Endothelial cell of umbilical vein (primary cell): ENCODE results near the gene UQCRC1. TPM values are rescaled to one million over a fixed set of nuclear protein-coding genes. Genes with fewer than 3 reads are reported as not detected.

Experiments
- BruUV-seq: library from RNA; stranded (reverse); fragments of 400-500 nt; replicated peaks from 2 replicates; lab custom pipeline; 2021; lab: Mats Ljungman, UMichigan
- CTCF ChIA-PET: fragments of 300-600, 350-600 bp; sonication (Branson Sonifier 250); formaldehyde crosslinking; loops from one replicate; lab custom pipeline; 2021; ENCODE audit warnings: antibody characterized with exemption, inconsistent platforms; lab: Charles Lee
- POLR2A ChIA-PET: fragments of 300-600, 350-600 bp; sonication (Branson Sonifier 250); formaldehyde crosslinking; loops from one replicate; lab custom pipeline; 2021; ENCODE audit warnings: antibody characterized with exemption, inconsistent platforms; lab: Charles Lee
- DNase-seq: peaks from one replicate; pipeline ENCODE4 v3.0.0-alpha.2; 2011; ENCODE audit warnings: low read depth, low spot score
- FAIRE-seq: peaks from 2 replicates; lab custom pipeline; 2011; peaks lifted over from hg19 to GRCh38; lab: Jason Lieb, UNC
- H2AFZ ChIP-seq: 2 replicates; pipeline ENCODE4 v1.6.0; 2012; ENCODE audit warnings: low read depth, low read length, control low read depth, inconsistent platforms
- H3K27ac ChIP-seq: 2 replicates; pipeline ENCODE4 v1.5.1; 2011; ENCODE audit warnings: low read depth, mild to moderate bottlenecking, control low read depth, low read length, moderate library complexity; ENCODE audit not compliant: insufficient read depth
- H3K27me3 ChIP-seq, 2 experiments: 2 replicates each; pipeline versions ENCODE4 v1.6.0 to v1.6.1; 2011; ENCODE audit warnings: low read length in 2 of 2, mixed read lengths in 1 of 2; ENCODE audit not compliant: control insufficient read depth in 2 of 2, insufficient read depth in 2 of 2
- H3K36me3 ChIP-seq, 2 experiments: 2 replicates in 1 of 2; 3 replicates in 1 of 2; pipeline ENCODE4 v1.5.1; 2011; ENCODE audit warnings: low read length in 2 of 2, mild to moderate bottlenecking in 1 of 2, moderate library complexity in 1 of 2; ENCODE audit not compliant: control insufficient read depth in 2 of 2, insufficient read depth in 2 of 2; ENCODE audit errors: extremely low read depth in 1 of 2
- H3K4me1 ChIP-seq: 3 replicates; pipeline ENCODE4 v1.5.1; 2011; ENCODE audit warnings: mild to moderate bottlenecking, low read length; ENCODE audit not compliant: control insufficient read depth, insufficient read depth; ENCODE audit errors: extremely low read depth
- H3K4me2 ChIP-seq: 2 replicates; pipeline ENCODE4 v1.6.1; 2011; ENCODE audit warnings: low read length, control low read depth, mixed read lengths; ENCODE audit not compliant: insufficient read depth
- H3K4me3 ChIP-seq, 3 experiments: fragments of 200-600 bp in 1 of 3; sonication (generic), shearing (Covaris generic) in 1 of 3; replicated peaks in 1 of 3; 2 replicates each; pipeline ENCODE4 v1.5.1; 2011 to 2016; ENCODE audit warnings: control low read depth in 3 of 3, low read length in 3 of 3, mild to moderate bottlenecking in 2 of 3, inconsistent platforms in 1 of 3, low read depth in 1 of 3, moderate library complexity in 1 of 3; ENCODE audit not compliant: insufficient read depth in 1 of 3
- H3K79me2 ChIP-seq: 2 replicates; pipeline ENCODE4 v1.6.0; 2012; ENCODE audit warnings: low read length, inconsistent platforms; ENCODE audit not compliant: control insufficient read depth, insufficient read depth
- H3K9ac ChIP-seq: replicated peaks from 2 replicates; pipeline ENCODE3; 2011; ENCODE audit warnings: low read length, control low read depth; ENCODE audit not compliant: insufficient read depth; ENCODE audit errors: extremely low read depth
- H3K9me1 ChIP-seq: replicated peaks from 3 replicates; pipeline ENCODE4 v1.6.0; 2011; ENCODE audit warnings: mild to moderate bottlenecking, low read length; ENCODE audit not compliant: control insufficient read depth, insufficient read depth; ENCODE audit errors: extremely low read depth
- H3K9me3 ChIP-seq: replicated peaks from 2 replicates; pipeline ENCODE4 v1.5.1; 2012; ENCODE audit warnings: low read length, inconsistent platforms; ENCODE audit not compliant: control insufficient read depth, insufficient read depth
- H4K20me1 ChIP-seq: replicated peaks from 2 replicates; pipeline ENCODE3; 2011; ENCODE audit warnings: mild to moderate bottlenecking, low read length; ENCODE audit not compliant: control insufficient read depth, insufficient read depth; ENCODE audit errors: extremely low read depth
- CTCF ChIP-seq, 2 donors: IDR thresholded peaks; 1 replicate in 1 of 2; 2 replicates in 1 of 2; pipeline ENCODE4 v1.5.1; 2011; ENCODE audit warnings: low read length in 2 of 2, mild to moderate bottlenecking in 2 of 2, moderate library complexity in 2 of 2, control low read depth in 1 of 2, inconsistent platforms in 1 of 2, low read depth in 1 of 2; ENCODE audit not compliant: insufficient read depth in 1 of 2; ENCODE audit errors: extremely low read depth in 1 of 2
- EZH2 ChIP-seq: IDR thresholded peaks from 2 replicates; pipeline ENCODE4 v1.6.1; 2012; ENCODE audit warnings: borderline replicate concordance, low read depth, mild to moderate bottlenecking, moderate library complexity, low read length, inconsistent platforms; ENCODE audit not compliant: severe bottlenecking
- FOS ChIP-seq: IDR thresholded peaks from 2 replicates; pipeline ENCODE4 v1.6.1; 2011; ENCODE audit warnings: mild to moderate bottlenecking, low read length, moderate library complexity, borderline replicate concordance; ENCODE audit not compliant: insufficient read depth
- JUN ChIP-seq: IDR thresholded peaks from 2 replicates; pipeline ENCODE4 v1.6.1; 2011; ENCODE audit warnings: borderline replicate concordance, low read depth; ENCODE audit not compliant: insufficient read length, insufficient read depth
- POLR2A ChIP-seq: IDR thresholded peaks from 2 replicates; pipeline ENCODE4 v1.6.1; 2012; ENCODE audit warnings: low read depth, mild to moderate bottlenecking, control low read depth, low read length
- dilution Hi-C: fragments of 300-500 bp; cut with MboI; formaldehyde crosslinking; loops from one replicate; pipeline ENCODE4 v1.15.0; 2019; ENCODE audit warnings: low sequenced_read_pairs; ENCODE audit not compliant: extremely low pct_ligation_motif_present
- intact Hi-C: fragments of 100-400 bp; cut with micrococcal nuclease; formaldehyde crosslinking; loops from one replicate; pipeline ENCODE4 v1.10.0; 2022
- polyA plus RNA-seq, 4 experiments: library from polyadenylated mRNA; depleted of rRNA in 3 of 4; stranded (reverse) in 3 of 4; unstranded in 1 of 4; fragments of >200 nt; gene quantifications; 2 replicates each; pipeline versions ENCODE4 v1.2.1 to v1.2.3, GENCODE V29; 2011 to 2012; ENCODE audit warnings: missing spikeins in 1 of 4
- total RNA-seq: library from RNA; stranded (reverse); gene quantifications from 2 replicates; pipeline ENCODE4 v1.2.3, GENCODE V29; 2021
- TF ChIP-seq, protein P1 (sequence below): IDR thresholded peaks from 2 replicates; pipeline ENCODE4 v1.6.1; 2011; ENCODE audit not compliant: insufficient read depth, insufficient read length

The UQCRC1 gene
- total and polyA plus RNA-seq, 2 donors (not counting 3 experiments of a cell fraction or from before 2014, with no cell fraction given) = 184 to 427 TPM

DNA sequence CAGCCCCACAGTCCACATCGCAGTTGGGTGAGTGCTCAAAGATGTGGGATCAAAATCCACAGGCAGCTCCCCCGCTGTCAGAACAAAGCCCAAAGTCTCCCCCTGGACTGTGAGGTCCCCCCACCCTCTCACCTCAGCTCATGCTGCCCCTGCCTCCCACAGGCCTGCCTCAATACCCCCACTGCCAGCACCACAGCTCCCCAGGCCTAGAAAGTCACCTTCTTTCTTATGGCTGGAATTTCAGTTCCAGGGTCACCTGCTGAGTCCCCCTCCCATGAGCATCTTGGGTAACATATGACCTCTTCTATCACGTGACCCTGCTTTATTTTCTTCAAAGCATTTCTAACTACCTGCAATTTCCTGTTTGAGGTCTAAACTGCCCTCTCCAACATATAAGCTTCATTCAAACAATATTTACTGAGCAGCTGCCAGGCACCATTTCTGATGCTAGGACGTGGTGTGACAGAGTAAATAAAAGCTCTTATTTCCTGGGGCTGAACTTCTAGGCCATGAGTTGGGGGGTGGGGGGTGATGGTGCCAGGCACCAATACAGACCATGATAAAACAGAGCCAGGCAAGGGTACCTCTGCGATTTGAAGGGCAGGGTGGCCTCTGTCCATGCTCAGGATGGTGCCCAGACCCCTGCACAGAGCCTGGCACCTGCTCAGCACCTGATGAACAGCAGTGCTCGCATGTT, 14.6 kb upstream of the UQCRC1 start:
- CTCF ChIA-PET = interaction anchor here (1.3 to 4.0 kb wide), 3 partner anchors 11 to 15 kb away, joined by 4 to 18 read pairs (median 6); partner anchors contain the start of genes SLC26A6 and UQCRC1
- Histone ChIP-seq H3K9ac (no peak overlapping the region), H3K4me3 (no peak overlapping the region), H3K36me3 (peaks cover 0 to 18% of the 10 kb centered on the region in 2 experiments), H2AFZ (no peak overlapping the region), H3K27ac (no peak overlapping the region), H3K79me2 (no peaks in the 10 kb centered on the region), H3K4me2 (no peak overlapping the region), H3K9me1 (no peaks in the 10 kb centered on the region), H4K20me1 (no peaks in the 10 kb centered on the region), H3K9me3 (no peaks in the 10 kb centered on the region), H3K27me3 (no peaks in the 10 kb centered on the region), H3K4me1 (no peaks in the 10 kb centered on the region)
- FAIRE-seq (no peak), DNase-seq (no peak)
- no TSS peak for BruUV-seq
- TF ChIP-seq, protein P1, sequence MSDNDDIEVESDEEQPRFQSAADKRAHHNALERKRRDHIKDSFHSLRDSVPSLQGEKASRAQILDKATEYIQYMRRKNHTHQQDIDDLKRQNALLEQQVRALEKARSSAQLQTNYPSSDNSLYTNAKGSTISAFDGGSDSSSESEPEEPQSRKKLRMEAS = no peak
- TF ChIP-seq FOS (no peak), CTCF (IDR thresholded peaks at IDR 0.05; ENCODE audit: extremely low read depth in 1 of 2, insufficient read depth in 1 of 2, low read depth in 1 of 2, low read length in 2 of 2) (no peak), POLR2A (no peak), EZH2 (no peak), JUN (no peak)
- intact Hi-C loops (no loop called here), dilution Hi-C loops (no loop called here)
- POLR2A ChIA-PET = no interaction called here
